ENCODE data around the gene ZWILCH. TPM values are rescaled to one million over a fixed set of nuclear protein-coding genes. Genes with fewer than 3 reads are reported as not detected.

The ZWILCH gene
- total and polyA plus RNA-seq, 5 experiments from 2014 or later: 5.9 to 12.8 (median 6.7) TPM

DNA sequence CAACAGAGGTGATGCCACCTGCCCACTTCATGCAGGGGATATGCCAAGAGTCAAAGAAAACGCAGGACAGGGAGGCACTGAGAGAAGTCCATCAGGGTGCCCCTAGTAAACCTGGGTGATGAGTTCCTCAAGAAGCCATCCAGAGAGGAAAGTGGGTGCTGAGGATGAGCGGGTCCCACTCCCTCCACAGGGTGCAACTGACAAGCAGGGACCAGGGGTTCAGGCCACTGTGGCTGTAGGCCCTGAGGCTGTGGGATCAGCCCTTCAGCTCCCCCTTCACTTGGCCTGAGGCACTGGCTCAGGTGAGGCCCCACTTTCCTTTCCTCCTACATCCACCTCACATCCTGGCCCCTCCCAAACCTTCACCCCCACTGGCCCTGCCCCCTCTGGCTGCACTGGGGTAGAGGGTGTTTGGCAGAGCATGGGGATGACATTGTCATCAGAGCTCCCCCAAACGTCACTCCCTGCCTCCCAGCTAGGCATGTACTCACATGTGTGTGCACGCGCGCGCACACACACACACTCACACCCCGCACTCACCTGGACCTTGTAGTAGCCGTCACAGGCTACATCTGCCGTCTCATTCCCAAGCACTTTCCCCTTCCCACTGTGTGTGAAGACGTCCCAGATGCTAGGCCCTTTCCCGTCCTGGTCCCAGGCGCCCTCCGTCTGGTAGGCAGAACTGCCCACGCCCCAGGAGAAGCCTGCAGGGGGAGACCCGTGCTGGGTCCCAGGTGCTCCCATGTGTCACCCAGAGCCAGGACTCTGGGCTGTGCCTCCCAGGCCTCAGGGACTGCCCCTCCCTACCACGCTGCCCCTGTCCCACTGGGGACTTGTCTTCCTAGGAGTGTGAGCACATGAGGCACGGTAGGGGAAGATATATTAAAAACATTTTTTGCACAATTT, 59.3 kb downstream of the ZWILCH start:
- no peak overlapping the region for H3K4me3 Mint-ChIP-seq
- no peaks in the 10 kb centered on the region for H3K36me3 Mint-ChIP-seq
- POLR2A ChIA-PET: no interaction called here

DNA sequence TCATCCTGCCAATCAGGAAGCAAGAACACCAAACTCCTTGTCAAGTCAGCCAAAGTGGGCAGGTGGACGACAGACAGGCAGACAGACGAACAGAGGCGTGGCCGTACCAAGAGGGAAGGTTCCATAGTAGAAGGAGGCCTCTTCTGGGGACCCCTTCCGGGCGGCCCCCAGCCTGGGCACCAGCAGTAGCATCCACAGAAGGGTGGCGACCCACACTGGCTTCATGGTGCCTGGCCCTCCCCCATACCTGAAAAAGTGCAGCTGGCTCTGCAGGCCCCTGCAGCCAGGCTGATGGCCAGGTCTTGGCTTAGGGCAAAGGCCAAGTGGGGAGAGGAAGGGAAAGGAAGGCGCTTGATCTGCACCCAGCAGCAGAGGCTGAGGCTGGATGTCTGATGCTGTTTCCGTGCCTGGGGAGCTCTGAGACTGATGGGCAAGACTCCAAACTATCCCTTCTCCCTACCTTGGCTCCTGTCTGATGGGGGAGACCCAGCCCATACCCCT, 60.1 kb downstream of the ZWILCH start:
- Mint-ChIP-seq H3K4me1 (peaks cover 6 to 10% (median 7%) of the 10 kb centered on the region in 4 donors), H3K36me3 (no peaks in the 10 kb centered on the region), H3K4me3 (no peak overlapping the region), H3K27ac (peak overlapping the region in 1 of 10 donors; percentile 40), H3K27me3 (peaks cover 0 to 6% (median 0%) of the 10 kb centered on the region in 5 donors), H3K9me3 (no peaks in the 10 kb centered on the region)
- ATAC-seq (no peak), DNase-seq (no peak)
- POLR2A ChIA-PET: no interaction called here

More for the DNA sequence above, 59.3 kb downstream of the ZWILCH start:
- no peak for ATAC-seq
- Mint-ChIP-seq H3K4me1 (peaks cover 6 to 10% (median 7%) of the 10 kb centered on the region in 4 donors), H3K9me3 (no peaks in the 10 kb centered on the region), H3K27me3 (peaks cover 0 to 6% (median 0%) of the 10 kb centered on the region in 5 donors), H3K27ac (peak overlapping the region in 1 of 10 donors; percentile 40)
- DNase-seq: no peak

DNA sequence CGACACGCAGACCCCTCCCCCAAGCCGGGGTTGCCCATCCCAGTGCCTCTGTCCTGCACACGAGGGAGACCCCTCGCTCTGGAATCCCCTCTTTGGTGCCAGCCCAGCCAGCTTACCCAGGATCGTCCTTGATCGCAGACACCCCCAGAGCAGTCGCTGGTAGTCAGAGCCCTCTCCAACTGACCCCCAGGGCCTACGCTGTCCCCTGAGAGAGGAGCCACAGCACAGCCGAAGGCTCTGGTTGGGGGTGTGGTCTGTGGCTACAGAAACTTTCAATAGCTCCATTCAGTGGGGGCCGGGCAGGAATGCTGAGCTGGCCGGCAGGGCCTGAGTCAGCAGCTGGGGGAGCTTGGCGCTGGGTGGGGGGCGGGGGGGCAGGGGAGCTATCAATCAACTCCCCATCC, 60.6 kb downstream of the ZWILCH start, which contains the start of gene LCTL:
TSS of gene LCTL (minus strand) at position 258 of the 404 bp plus-strand sequence. CDS start 633 bp downstream, outside the sequence.
- H3K4me3 Mint-ChIP-seq: peak within 1 kb of the TSS in 1 of 10 donors; percentile 26
- peaks cover 6 to 10% (median 7%) of the 10 kb centered on the region in 4 donors for H3K4me1 Mint-ChIP-seq
- POLR2A ChIA-PET: no interaction called here
- H3K9me3 Mint-ChIP-seq: no peaks in the 10 kb centered on the region
- no peaks in the 10 kb centered on the region for H3K36me3 Mint-ChIP-seq
- ATAC-seq: no peak
- peaks cover 0 to 6% (median 0%) of the 10 kb centered on the region in 5 donors for H3K27me3 Mint-ChIP-seq
- no peak for DNase-seq
- H3K27ac Mint-ChIP-seq: peak within 1 kb of the TSS in 4 of 10 donors; percentile 20 to 71 (median 44)

DNA sequence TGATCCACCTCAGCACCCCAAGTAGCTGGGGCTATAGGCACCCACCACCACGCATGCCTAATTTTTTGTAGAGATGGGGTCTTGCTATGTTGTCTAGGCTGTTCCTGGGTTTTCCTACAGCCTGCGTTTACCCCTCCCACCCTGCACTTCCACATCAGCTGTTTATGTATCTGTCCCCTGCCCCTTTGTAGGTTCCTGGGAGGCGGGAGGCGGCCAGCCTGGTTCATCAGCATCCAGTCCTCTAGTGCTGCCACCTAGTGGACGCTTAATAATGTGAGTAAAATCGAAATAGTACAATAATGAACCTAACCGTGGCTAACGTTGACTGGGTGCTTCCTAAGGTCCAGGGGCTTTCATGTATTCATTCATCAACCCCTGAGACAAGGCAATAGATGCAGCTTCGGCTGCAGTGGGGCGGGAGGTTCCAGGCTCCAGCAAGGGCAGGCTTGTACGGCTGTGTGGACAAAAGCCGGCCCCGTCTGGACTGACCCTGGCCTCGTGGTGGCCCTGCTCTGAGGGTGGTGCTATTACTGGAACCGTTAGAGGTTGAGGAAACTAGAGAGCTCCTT, 61.9 kb downstream of the ZWILCH start:
- POLR2A ChIA-PET: no interaction called here

DNA sequence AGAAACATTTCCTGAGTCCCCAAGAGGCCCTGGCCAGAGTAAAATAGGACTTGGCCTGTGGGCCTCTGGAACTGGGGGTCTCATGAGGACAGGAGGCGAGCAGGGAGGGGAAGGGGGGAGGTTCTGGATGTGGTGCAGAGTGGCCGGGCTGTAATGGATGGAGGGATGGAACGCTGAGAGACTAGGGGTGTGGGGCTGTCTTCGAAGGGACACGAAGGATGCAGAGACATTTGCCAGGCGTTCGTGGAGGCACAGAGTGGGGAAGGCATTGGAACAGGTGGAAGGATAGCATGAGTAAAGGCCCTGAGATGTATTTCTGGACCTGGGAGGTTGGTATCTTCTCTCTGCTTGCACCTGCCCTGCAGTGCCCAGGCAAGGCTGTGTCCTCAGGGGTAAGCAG, 62.8 kb downstream of the ZWILCH start:
- H3K4me3 Mint-ChIP-seq: no peak overlapping the region
- H3K27me3 Mint-ChIP-seq: peaks cover 0 to 6% (median 0%) of the 10 kb centered on the region in 5 donors
- H3K4me1 Mint-ChIP-seq: peaks cover 6 to 10% (median 7%) of the 10 kb centered on the region in 4 donors
- POLR2A ChIA-PET: no interaction called here
- no peaks in the 10 kb centered on the region for H3K9me3 Mint-ChIP-seq
- DNase-seq: no peak
- H3K36me3 Mint-ChIP-seq: no peaks in the 10 kb centered on the region
- ATAC-seq: no peak
- no peak overlapping the region for H3K27ac Mint-ChIP-seq

More for the DNA sequence above, 61.9 kb downstream of the ZWILCH start:
- peak overlapping the region in 2 of 10 donors; percentile 26 to 31 for H3K4me3 Mint-ChIP-seq
- no peaks in the 10 kb centered on the region for H3K36me3 Mint-ChIP-seq
- DNase-seq (peak; percentile 8 to 77 (median 42)), ATAC-seq (peak; percentile 55 to 70)
- H3K9me3 Mint-ChIP-seq: no peaks in the 10 kb centered on the region
- H3K27ac Mint-ChIP-seq: peak overlapping the region in 2 of 10 donors; percentile 49 to 71
- H3K27me3 Mint-ChIP-seq: peaks cover 0 to 6% (median 0%) of the 10 kb centered on the region in 5 donors
- peaks cover 6 to 10% (median 7%) of the 10 kb centered on the region in 4 donors for H3K4me1 Mint-ChIP-seq

DNA sequence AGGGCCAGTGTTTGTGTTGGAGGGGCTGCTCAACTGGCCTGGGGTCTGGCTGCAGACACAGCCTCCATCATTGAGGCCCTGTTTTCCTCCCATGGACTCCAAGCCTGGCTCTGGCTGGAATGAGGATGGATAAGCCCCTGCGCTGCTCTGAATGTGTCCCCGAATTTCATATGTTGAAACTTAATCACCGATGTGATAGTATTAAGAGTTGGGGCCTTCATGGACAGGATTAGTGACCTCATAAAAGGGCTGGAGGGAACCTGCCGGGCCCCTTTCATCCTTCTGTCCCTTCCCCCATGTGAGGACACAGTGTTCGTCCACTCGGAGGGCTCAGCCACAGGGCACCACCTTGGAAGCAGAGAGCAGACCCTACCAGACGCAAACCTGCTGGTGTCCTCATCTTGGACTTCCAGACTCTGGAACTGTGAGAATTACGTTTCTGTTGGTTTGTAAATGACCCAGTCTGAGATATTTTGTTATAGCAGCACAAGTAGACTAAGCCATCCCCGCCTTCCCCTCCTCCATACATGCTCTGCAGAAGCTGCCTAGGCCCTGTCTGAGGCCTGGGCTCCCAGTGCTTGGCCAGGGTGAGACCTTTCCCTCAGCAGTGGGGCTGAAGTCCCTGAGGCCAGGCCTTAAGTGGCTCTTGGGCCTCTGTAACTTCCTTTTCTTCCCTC, 64.5 kb downstream of the ZWILCH start:
- Mint-ChIP-seq H3K36me3 (no peaks in the 10 kb centered on the region), H3K27ac (no peak overlapping the region), H3K9me3 (no peaks in the 10 kb centered on the region), H3K27me3 (peaks cover 0 to 6% (median 0%) of the 10 kb centered on the region in 5 donors), H3K4me1 (peaks cover 6 to 10% (median 7%) of the 10 kb centered on the region in 4 donors), H3K4me3 (no peak overlapping the region)
- POLR2A ChIA-PET: no interaction called here
- no peak for ATAC-seq
- no peak for DNase-seq

DNA sequence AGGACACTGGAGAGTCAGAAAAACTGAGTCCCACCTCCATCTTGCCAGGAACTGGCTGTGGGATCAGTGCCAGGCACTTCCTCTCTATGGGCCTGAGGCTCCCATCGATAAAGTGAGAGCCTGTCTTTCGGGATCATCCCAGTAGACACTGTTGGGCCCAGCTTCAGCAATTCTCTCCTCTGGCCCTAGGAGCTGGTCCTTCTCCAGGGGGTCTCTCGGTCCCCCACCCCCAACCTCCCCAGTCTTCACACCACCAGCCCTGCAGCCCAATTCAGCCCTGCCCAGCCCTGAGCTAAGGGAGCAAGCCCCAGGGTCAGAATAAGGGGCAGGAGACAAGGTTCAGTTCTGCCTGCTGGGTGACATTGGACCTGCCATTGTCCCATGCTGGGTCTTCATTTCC, 65.2 kb downstream of the ZWILCH start:
- Mint-ChIP-seq H3K4me1 (peaks cover 6 to 10% (median 7%) of the 10 kb centered on the region in 4 donors), H3K4me3 (no peak overlapping the region), H3K27me3 (peaks cover 0 to 6% (median 0%) of the 10 kb centered on the region in 5 donors), H3K27ac (no peak overlapping the region), H3K9me3 (no peaks in the 10 kb centered on the region), H3K36me3 (no peaks in the 10 kb centered on the region)
- POLR2A ChIA-PET: no interaction called here
- ATAC-seq: no peak
- no peak for DNase-seq

DNA sequence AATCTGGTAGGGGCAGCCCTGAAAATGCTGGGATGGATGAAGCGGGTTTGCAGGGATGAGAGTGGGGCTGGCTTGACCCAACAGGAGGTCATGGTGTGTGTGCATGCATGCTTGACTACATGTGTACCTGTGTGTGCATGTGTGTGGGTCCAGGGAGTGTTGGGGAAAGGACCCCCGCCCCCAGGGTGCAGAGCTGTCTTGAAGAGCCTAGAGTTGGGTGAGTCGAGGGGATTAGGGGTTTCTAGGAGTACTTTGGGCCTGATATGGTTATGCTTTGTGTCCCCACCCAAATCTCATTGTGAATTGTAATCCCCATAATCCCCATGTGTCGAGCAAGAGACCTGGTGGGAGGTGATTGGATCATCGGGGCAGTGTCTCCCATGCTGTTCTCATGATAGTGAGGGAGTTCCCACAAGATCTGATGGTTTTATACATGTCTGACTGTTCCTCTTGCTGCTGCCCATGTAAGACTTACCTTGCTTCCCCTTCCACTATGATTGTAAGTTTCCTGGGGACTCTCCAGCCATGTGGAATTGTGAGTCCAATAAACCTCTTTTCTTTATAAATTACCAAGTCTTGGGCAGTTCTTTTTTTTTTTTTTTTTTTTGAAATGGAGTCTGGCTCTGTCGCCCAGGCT, 65.8 kb downstream of the ZWILCH start:
- DNase-seq: no peak

DNA sequence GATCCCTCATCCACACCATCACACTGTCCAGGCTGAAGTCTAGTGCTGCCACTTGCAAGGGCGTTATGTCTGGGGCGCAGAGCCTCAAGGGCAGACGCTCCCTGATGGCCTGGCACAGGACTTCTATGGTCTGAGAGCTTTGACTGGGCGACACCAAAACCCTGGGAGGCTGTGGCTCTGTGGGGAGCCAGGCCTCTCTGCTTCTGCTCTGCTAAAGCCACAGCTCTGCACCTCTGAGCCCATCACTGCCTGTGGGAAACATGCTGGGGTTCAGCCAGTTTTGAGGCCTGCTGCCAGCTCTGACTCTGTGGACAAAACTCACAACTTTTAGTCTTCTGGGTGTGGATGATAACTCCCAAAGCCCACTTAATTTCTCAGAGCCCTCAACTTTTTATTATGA, 67.0 kb downstream of the ZWILCH start:
- DNase-seq (no peak), ATAC-seq (no peak)
- no peaks in the 10 kb centered on the region for H3K9me3 Mint-ChIP-seq
- peaks cover 0 to 2% (median 0%) of the 10 kb centered on the region in 5 donors for H3K27me3 Mint-ChIP-seq
- no peak overlapping the region for H3K27ac Mint-ChIP-seq
- POLR2A ChIA-PET: no interaction called here
- H3K36me3 Mint-ChIP-seq: no peaks in the 10 kb centered on the region
- H3K4me3 Mint-ChIP-seq: no peak overlapping the region
- H3K4me1 Mint-ChIP-seq: peaks cover 1 to 3% (median 2%) of the 10 kb centered on the region in 4 donors

More for the DNA sequence above, 65.8 kb downstream of the ZWILCH start:
- Mint-ChIP-seq H3K27ac (no peak overlapping the region), H3K9me3 (no peaks in the 10 kb centered on the region), H3K36me3 (no peaks in the 10 kb centered on the region), H3K4me1 (peaks cover 6 to 10% (median 7%) of the 10 kb centered on the region in 4 donors), H3K27me3 (peaks cover 0 to 6% (median 0%) of the 10 kb centered on the region in 5 donors), H3K4me3 (no peak overlapping the region)
- POLR2A ChIA-PET: no interaction called here
- ATAC-seq: no peak

DNA sequence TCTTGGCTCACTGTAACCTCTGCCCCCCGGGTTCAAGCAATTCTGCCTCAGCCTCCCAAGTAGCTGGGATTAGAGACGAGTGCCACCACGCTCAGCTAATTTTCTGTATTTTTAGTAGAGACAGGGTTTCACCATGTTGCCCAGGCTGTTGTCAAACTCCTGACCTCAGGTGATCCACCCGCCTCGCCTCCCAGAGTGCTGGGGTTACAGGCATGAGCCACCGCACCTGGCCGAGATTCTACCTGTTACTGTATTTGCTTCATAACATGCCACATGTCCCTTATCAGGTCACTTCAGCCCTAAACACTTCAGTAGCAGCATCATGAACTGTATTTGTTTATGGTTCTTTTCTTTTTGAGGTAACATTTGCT, 68.2 kb downstream of the ZWILCH start:
- Mint-ChIP-seq H3K36me3 (no peaks in the 10 kb centered on the region), H3K4me1 (no peaks in the 10 kb centered on the region), H3K27ac (no peak overlapping the region), H3K9me3 (no peaks in the 10 kb centered on the region), H3K4me3 (no peak overlapping the region), H3K27me3 (no peaks in the 10 kb centered on the region)
- no peak for DNase-seq
- POLR2A ChIA-PET: no interaction called here
- ATAC-seq: no peak

DNA sequence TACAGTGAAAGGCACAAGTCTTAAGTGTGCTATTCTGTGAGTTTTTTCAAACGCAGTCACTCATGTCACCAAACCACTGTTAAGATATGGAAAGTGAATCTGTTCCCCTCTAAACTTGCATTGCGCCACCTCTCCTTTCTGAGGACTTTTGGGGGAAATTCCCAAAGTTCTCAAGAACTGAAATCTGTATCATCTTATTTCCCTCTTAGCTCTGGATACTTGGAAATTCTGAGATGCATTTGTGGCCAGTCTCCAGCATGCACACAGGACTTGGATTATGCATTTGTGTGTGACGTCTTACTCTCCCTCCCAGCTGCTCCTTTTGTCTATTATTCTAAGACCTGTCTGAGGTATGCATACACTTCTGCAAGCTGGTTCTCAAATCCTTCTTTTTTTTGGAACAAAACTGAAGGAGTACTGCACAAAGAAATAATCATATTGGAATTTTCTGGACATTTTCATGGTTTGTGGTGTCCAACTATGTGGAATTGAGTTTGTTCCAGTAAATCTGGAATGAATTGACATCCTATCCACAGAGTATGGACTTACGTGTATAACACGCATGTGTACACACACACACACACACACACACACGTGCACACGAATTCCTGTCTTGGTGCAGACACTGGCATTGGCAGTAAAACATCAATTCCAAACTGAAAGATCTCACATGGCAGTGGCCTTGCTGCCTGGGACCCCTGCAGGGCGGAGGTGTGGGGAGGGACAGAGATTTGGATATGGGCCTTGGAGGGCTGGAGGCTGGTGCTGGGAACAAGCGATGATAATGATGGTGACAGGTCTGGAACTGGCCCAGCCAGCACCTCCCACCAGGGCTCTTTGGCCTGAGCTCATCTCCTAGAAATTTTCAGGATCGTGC, 68.8 kb downstream of the ZWILCH start:
- no peaks in the 10 kb centered on the region for H3K36me3 Mint-ChIP-seq
- H3K27me3 Mint-ChIP-seq: no peaks in the 10 kb centered on the region
- no peak overlapping the region for H3K27ac Mint-ChIP-seq
- ATAC-seq (no peak), DNase-seq (peak in 1 of 10 donors; percentile 28)
- H3K4me1 Mint-ChIP-seq: no peaks in the 10 kb centered on the region
- no peak overlapping the region for H3K4me3 Mint-ChIP-seq
- no peaks in the 10 kb centered on the region for H3K9me3 Mint-ChIP-seq
- POLR2A ChIA-PET: no interaction called here
